Measurements from ENCODE around the gene PACRGL. TPM values are rescaled to one million over a fixed set of nuclear protein-coding genes. Genes with fewer than 3 reads are reported as not detected.
"Not testable (repeated sequence)": the region's sequence is repeated elsewhere in the genome, so short reads cannot be mapped to it uniquely, and the experiment has no call there.

The PACRGL gene
- total and polyA plus RNA-seq, 7 donors, result 9.5 to 43.9 (median 18.6) TPM

DNA sequence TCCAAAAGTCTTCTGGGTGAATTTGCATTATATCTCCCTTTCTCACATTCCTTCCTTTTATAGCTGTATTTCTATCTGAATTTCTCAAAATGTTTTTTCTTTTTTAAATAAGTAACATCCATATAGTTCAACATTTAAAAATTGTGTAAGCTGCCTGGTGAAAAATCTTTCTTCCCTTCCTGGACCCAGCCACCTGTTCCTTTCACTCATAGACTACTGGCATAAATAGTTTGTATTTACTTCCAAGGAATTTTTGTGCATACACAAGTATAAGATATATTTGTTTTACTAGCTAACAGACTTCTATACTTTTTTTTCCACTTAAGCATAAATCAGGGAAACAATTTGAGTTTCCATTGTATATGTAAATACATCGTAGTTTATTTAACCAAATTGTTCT lies 35.7 kb downstream of the PACRGL start:
- H3K9me3 ChIP-seq, result peaks cover 0 to 12% (median 4%) of the 10 kb centered on the region in 4 donors
- TF ChIP-seq, protein P1, sequence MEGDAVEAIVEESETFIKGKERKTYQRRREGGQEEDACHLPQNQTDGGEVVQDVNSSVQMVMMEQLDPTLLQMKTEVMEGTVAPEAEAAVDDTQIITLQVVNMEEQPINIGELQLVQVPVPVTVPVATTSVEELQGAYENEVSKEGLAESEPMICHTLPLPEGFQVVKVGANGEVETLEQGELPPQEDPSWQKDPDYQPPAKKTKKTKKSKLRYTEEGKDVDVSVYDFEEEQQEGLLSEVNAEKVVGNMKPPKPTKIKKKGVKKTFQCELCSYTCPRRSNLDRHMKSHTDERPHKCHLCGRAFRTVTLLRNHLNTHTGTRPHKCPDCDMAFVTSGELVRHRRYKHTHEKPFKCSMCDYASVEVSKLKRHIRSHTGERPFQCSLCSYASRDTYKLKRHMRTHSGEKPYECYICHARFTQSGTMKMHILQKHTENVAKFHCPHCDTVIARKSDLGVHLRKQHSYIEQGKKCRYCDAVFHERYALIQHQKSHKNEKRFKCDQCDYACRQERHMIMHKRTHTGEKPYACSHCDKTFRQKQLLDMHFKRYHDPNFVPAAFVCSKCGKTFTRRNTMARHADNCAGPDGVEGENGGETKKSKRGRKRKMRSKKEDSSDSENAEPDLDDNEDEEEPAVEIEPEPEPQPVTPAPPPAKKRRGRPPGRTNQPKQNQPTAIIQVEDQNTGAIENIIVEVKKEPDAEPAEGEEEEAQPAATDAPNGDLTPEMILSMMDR (IDR thresholded peaks at IDR 0.05), result no peak
- TF ChIP-seq POLR2A (IDR thresholded peaks at IDR 0.05) (no peak), EP300 (IDR thresholded peaks at IDR 0.05) (no peak), POLR2AphosphoS5 (IDR thresholded peaks at IDR 0.05) (no peak)
- H3K27me3 ChIP-seq, result no peaks in the 10 kb centered on the region
- no peaks in the 10 kb centered on the region for H3K4me1 ChIP-seq
- H3K36me3 ChIP-seq, result peaks cover 6 to 52% (median 19%) of the 10 kb centered on the region in 4 donors
- intact Hi-C loops (cut with DNase I), result no loop called here
- no peak overlapping the region for H3K27ac ChIP-seq
- H3K4me3 ChIP-seq, result no peak overlapping the region
- WGBS, 2 donors, result 92 to 97% methylated on average over 1 of the region's 1 CpG
- DNase-seq, result no peak

DNA sequence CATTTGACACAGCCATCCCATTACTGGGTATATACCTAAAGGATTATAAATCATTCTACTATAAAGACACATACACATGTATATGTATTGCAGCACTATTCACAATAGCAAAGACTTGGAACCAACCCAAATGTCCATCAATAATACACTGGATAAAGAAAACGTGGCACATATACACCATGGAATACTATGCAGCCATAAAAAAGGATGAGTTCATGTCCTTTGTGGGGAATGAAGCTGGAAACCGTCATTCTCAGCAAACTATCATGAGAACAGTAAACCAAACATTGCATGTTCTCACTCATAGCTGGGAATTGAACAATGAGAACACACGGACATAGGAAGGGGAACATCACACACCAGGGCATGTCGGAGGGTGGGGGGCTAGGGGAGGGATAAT lies 45.7 kb downstream of the PACRGL start:
- H3K36me3 ChIP-seq; H3K4me3 ChIP-seq; intact Hi-C loops (cut with DNase I); H3K9me3 ChIP-seq; H3K4me1 ChIP-seq; H3K27ac ChIP-seq; H3K27me3 ChIP-seq; DNase-seq: not testable (repeated sequence)
- WGBS, 2 donors, result 91 to 93% methylated on average over 4 of the region's 4 CpGs

DNA sequence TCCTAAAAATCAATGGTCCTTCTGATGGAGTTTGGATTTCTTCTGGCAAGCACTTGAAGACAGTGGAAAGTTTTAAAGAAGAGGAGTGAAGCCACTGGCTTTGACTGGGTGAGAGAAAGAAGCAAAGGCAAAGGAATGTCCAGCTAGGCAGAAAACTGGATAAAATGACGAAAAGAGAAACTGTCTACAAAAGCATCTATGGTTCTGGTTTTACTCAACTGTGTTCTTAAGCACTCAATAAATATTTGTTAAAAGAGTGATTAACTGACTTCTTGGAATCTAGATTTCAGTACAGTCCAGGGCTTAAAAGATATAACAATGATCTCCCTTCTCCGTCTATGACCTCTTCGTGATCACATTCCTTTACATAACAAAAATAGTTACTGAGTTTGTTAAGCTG lies 52.4 kb downstream of the PACRGL start:
- H3K4me1 ChIP-seq, result peaks cover 0 to 20% (median 3%) of the 10 kb centered on the region in 4 donors
- H3K36me3 ChIP-seq, result no peaks in the 10 kb centered on the region
- H3K27ac ChIP-seq, result no peak overlapping the region
- no peak overlapping the region for H3K4me3 ChIP-seq
- 83 to 94% methylated on average over 3 of the region's 3 CpGs for WGBS, 2 donors
- TF ChIP-seq, protein P1 (IDR thresholded peaks at IDR 0.05), result no peak
- TF ChIP-seq POLR2A (IDR thresholded peaks at IDR 0.05), result no peak
- TF ChIP-seq POLR2AphosphoS5 (IDR thresholded peaks at IDR 0.05), result no peak
- no peak for TF ChIP-seq EP300 (IDR thresholded peaks at IDR 0.05)
- H3K9me3 ChIP-seq, result no peaks in the 10 kb centered on the region
- intact Hi-C loops (cut with DNase I), result no loop called here
- DNase-seq, result no peak
- no peaks in the 10 kb centered on the region for H3K27me3 ChIP-seq

DNA sequence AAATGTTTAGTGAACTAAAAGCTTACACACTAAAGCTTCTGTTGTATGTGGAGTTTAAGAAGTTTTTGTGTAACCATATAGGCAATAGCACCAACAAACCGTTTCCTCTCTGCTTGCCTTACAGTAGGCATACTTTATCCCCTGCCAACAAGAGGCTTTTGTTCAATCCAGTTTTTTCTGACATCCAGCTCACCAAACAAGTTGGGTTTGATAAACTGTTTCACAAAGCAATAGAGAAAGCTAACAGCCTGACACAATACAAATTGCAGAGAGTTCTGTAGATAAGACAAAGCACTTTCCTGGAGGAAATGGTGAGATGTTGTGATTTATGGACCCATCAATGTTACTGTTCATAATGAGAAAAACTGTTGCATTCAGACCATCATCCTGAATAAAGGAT lies 53.8 kb downstream of the PACRGL start:
- 11 to 65% methylated on average over 1 of the region's 1 CpG for WGBS, 2 donors
- Histone ChIP-seq H3K27ac (no peak overlapping the region), H3K36me3 (no peaks in the 10 kb centered on the region), H3K4me1 (peaks cover 0 to 20% (median 3%) of the 10 kb centered on the region in 4 donors), H3K9me3 (no peaks in the 10 kb centered on the region), H3K4me3 (no peak overlapping the region), H3K27me3 (no peaks in the 10 kb centered on the region)
- TF ChIP-seq POLR2AphosphoS5 (IDR thresholded peaks at IDR 0.05) (no peak), EP300 (IDR thresholded peaks at IDR 0.05) (no peak), POLR2A (IDR thresholded peaks at IDR 0.05) (no peak)
- TF ChIP-seq, protein P1 (IDR thresholded peaks at IDR 0.05), result no peak
- no peak for DNase-seq
- intact Hi-C loops (cut with DNase I), result no loop called here

DNA sequence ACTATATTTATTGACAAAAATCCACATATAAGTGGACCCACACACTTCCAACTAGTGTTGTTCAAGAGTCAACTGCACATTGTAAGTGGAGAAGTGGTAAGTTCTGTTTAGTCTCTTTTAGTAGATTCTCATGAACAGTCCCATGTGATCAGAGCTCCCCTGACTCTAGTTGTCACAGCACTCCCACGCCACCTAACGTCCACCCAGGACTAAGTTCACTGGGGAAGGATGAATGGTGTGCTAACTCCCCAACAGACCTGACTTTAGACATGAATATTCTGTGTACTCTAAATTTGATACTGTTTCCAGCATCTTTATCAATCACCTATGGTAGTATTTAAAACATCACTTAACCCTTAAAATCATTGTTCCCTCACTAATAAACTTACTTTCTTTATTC lies 59.8 kb downstream of the PACRGL start:
- Histone ChIP-seq H3K4me3 (no peak overlapping the region), H3K4me1 (no peaks in the 10 kb centered on the region), H3K27me3 (no peaks in the 10 kb centered on the region), H3K9me3 (no peaks in the 10 kb centered on the region), H3K27ac (no peak overlapping the region), H3K36me3 (no peaks in the 10 kb centered on the region)
- DNase-seq, result no peak
- 84 to 94% methylated on average over 2 of the region's 2 CpGs for WGBS, 2 donors
- intact Hi-C loops (cut with DNase I), result no loop called here
- TF ChIP-seq EP300 (IDR thresholded peaks at IDR 0.05) (no peak), POLR2AphosphoS5 (IDR thresholded peaks at IDR 0.05) (no peak), POLR2A (IDR thresholded peaks at IDR 0.05) (no peak)
- TF ChIP-seq, protein P1 (IDR thresholded peaks at IDR 0.05), result no peak

All from sigmoid colon (tissue), 7 donors.